ENCODE data around the gene PYGO2.
"Not testable (repeated sequence)": the region's sequence is repeated elsewhere in the genome, so short reads cannot be mapped to it uniquely, and the experiment has no call there.

PYGO2 gene

GRCh38 chr1:154999571-155000410 is 38.2 kb upstream of the PYGO2 start:
- DNase-seq = peak; percentile 53

- DNase-seq = peak; percentile 41
Measured at GRCh38 chr1:154998818-154999570, 37.4 kb upstream of the PYGO2 start.

GRCh38 chr1:154998201-154998780 is 36.7 kb upstream of the PYGO2 start:
- no peak for DNase-seq

- DNase-seq = no peak
Measured at GRCh38 chr1:154996966-154997701, 35.6 kb upstream of the PYGO2 start.

GRCh38 chr1:154995301-154995983 is 33.9 kb upstream of the PYGO2 start:
- not testable (repeated sequence) for DNase-seq

GRCh38 chr1:154994591-154994990 is 33.0 kb upstream of the PYGO2 start:
- no peak for DNase-seq

- no peak for DNase-seq
Measured at GRCh38 chr1:154994269-154994587, 32.6 kb upstream of the PYGO2 start.

- DNase-seq = no peak
Measured at GRCh38 chr1:154993572-154994268, 32.1 kb upstream of the PYGO2 start, which contains the start of gene LENEP. LENEP (plus strand) TSS chr1:154993586; CDS start chr1:154993608, 22 bp downstream.

- DNase-seq = no peak
Measured at GRCh38 chr1:154992721-154993571, 31.4 kb upstream of the PYGO2 start.

GRCh38 chr1:154990276-154990675 is 28.7 kb upstream of the PYGO2 start:
- DNase-seq = no peak

GRCh38 chr1:154989195-154989860 is 27.7 kb upstream of the PYGO2 start:
- DNase-seq = no peak

GRCh38 chr1:154988058-154988954 is 26.7 kb upstream of the PYGO2 start:
- DNase-seq = no peak

GRCh38 chr1:154987326-154987725 is 25.7 kb upstream of the PYGO2 start:
- DNase-seq = no peak

GRCh38 chr1:154986736-154987135 is 25.2 kb upstream of the PYGO2 start:
- DNase-seq = not testable (repeated sequence)

- DNase-seq = no peak
Measured at GRCh38 chr1:154983776-154984466, 22.3 kb upstream of the PYGO2 start.

- peak; percentile 98 for DNase-seq
Measured at GRCh38 chr1:154982897-154983648, 21.5 kb upstream of the PYGO2 start, which contains the start of gene FLAD1. FLAD1 (plus strand) TSS chr1:154983344; CDS start chr1:154983695, 351 bp downstream.

- DNase-seq = no peak
Measured at GRCh38 chr1:154982341-154982740, 20.8 kb upstream of the PYGO2 start.

- DNase-seq = no peak
Measured at GRCh38 chr1:154978360-154978759, 16.8 kb upstream of the PYGO2 start.
